EL (cell line): ENCODE measurements around the gene PDS5B.

Source experiments
- DNase-seq: peaks from one replicate; pipeline ENCODE4 v3.0.0-alpha.2; 2016

The PDS5B gene

GRCh38 chr13:32589471-32589870 lies 3.2 kb downstream of the PDS5B start:
- DNase-seq: no peak

- DNase-seq: no peak
Observed at GRCh38 chr13:32590266-32590665, 4.0 kb downstream of the PDS5B start.

GRCh38 chr13:32592082-32592481 lies 5.8 kb downstream of the PDS5B start:
- DNase-seq: no peak

GRCh38 chr13:32594157-32594738 lies 8.0 kb downstream of the PDS5B start:
- peak; percentile 59 for DNase-seq

GRCh38 chr13:32595306-32595705 lies 9.1 kb downstream of the PDS5B start:
- DNase-seq: no peak

GRCh38 chr13:32600890-32601289 lies 14.6 kb downstream of the PDS5B start:
- DNase-seq: no peak

- peak; percentile 20 for DNase-seq
Observed at GRCh38 chr13:32609428-32609827, 23.2 kb downstream of the PDS5B start.

GRCh38 chr13:32610538-32610937 lies 24.3 kb downstream of the PDS5B start:
- DNase-seq: no peak

GRCh38 chr13:32610977-32611376 lies 24.7 kb downstream of the PDS5B start:
- DNase-seq: no peak

- DNase-seq: no peak
Observed at GRCh38 chr13:32616883-32617511, 30.7 kb downstream of the PDS5B start.

- DNase-seq: no peak
Observed at GRCh38 chr13:32622827-32623226, 36.6 kb downstream of the PDS5B start.

- DNase-seq: peak; percentile 46
Observed at GRCh38 chr13:32624441-32624840, 38.2 kb downstream of the PDS5B start.

GRCh38 chr13:32627793-32628192 lies 41.5 kb downstream of the PDS5B start:
- DNase-seq: no peak

- no peak for DNase-seq
Observed at GRCh38 chr13:32629313-32629712, 43.1 kb downstream of the PDS5B start.

- DNase-seq: no peak
Observed at GRCh38 chr13:32629866-32630265, 43.6 kb downstream of the PDS5B start.

GRCh38 chr13:32632343-32632909 lies 46.2 kb downstream of the PDS5B start:
- DNase-seq: no peak

GRCh38 chr13:32636711-32637110 lies 50.5 kb downstream of the PDS5B start:
- no peak for DNase-seq

GRCh38 chr13:32638739-32639138 lies 52.5 kb downstream of the PDS5B start:
- DNase-seq: no peak

- peak; percentile 61 for DNase-seq
Observed at GRCh38 chr13:32639502-32640105, 53.4 kb downstream of the PDS5B start.

- no peak for DNase-seq
Observed at GRCh38 chr13:32642316-32642715, 56.1 kb downstream of the PDS5B start.

- no peak for DNase-seq
Observed at GRCh38 chr13:32642858-32643257, 56.6 kb downstream of the PDS5B start.

- DNase-seq: no peak
Observed at GRCh38 chr13:32645854-32646253, 59.6 kb downstream of the PDS5B start.

- DNase-seq: no peak
Observed at GRCh38 chr13:32647926-32648325, 61.7 kb downstream of the PDS5B start.

GRCh38 chr13:32650705-32651311 lies 64.6 kb downstream of the PDS5B start:
- DNase-seq: peak; percentile 65
